ENCODE measurements around the gene RIBC2. TPM values are rescaled to one million over a fixed set of nuclear protein-coding genes. Genes with fewer than 3 reads are reported as not detected.

RIBC2 gene
- total and polyA plus RNA-seq, 10 of the 15 experiments (the other 5 are each of a cell fraction or from before 2014, with no cell fraction given): 0.10 TPM; not detected in 9

DNA sequence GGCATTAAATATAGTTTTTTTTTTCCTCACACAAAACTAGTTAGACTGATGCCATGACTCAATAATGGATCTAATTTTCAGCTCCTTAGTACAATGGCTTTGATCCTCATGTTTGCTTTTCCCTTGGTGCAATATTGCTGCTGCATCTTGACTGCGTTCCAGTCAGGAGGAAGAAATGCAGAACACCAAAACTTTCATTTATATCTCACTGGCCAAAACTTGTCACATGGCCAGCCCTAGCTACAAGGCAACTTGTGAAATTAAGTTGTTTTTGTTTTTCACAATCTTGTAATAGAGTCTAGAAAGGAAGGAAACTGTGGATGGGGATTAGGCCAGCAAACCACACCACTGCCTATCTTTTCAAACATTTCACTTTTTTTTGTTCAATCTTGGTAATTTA, 36.8 kb upstream of the RIBC2 start:
- no TSS peak for BruUV-seq (replicated peaks)
- 84% methylated on average over 1 of the region's 1 CpG for WGBS (ENCODE audit: insufficient coverage, insufficient replicate concordance, low lambda C conversion rate, missing lambda C conversion rate)
- ATAC-seq: no peak
- in situ Hi-C loops (cut with MboI) (no loop called here), intact Hi-C loops (cut with micrococcal nuclease; ENCODE audit: unreplicated experiment) (no loop called here)
- Histone ChIP-seq H3K4me3 (no peak overlapping the region), H3K9ac (ENCODE audit: control insufficient read depth, insufficient read depth, low read length) (no peak overlapping the region), H3K9me3 (replicated peaks; ENCODE audit: control insufficient read depth, insufficient read depth, low read length) (no peaks in the 10 kb centered on the region), H3K36me3 (ENCODE audit: control insufficient read depth in 2 of 2, insufficient read depth in 2 of 2, low read length in 1 of 2) (no peaks in the 10 kb centered on the region), H3K4me1 (ENCODE audit: control insufficient read depth, insufficient read depth, low read length) (no peaks in the 10 kb centered on the region), H2AFZ (ENCODE audit: control insufficient read depth, low read depth, low read length) (no peak overlapping the region), H3K79me2 (ENCODE audit: control insufficient read depth, insufficient read depth, low read length) (no peaks in the 10 kb centered on the region), H3K4me2 (ENCODE audit: control insufficient read depth, insufficient read depth) (no peak overlapping the region), H4K20me1 (ENCODE audit: control insufficient read depth, insufficient read depth) (no peaks in the 10 kb centered on the region), H3K27me3 (replicated peaks in 1 of 2; ENCODE audit: control insufficient read depth in 2 of 2, insufficient read depth in 2 of 2, low read length in 1 of 2) (no peaks in the 10 kb centered on the region), H3K27ac (ENCODE audit: control insufficient read depth, insufficient read depth) (no peak overlapping the region)
- ChIA-PET RAD21 (ENCODE audit: unreplicated experiment) (no interaction called here), POLR2A (no interaction called here), CTCF (no interaction called here), SMC1A (ENCODE audit: uncharacterized antibody, unreplicated experiment) (interaction anchor here (1.9 kb wide), 1 partner anchor 19 kb away, joined by 6 read pairs; no protein-coding TSS in a partner anchor)
- no peak for FAIRE-seq
- DNase-seq (ENCODE audit: low read depth, low spot score): no peak
- TF ChIP-seq ESRRA (IDR thresholded peaks at IDR 0.05; ENCODE audit: low read length): no peak
- no peak for TF ChIP-seq NR2C2 (IDR thresholded peaks at IDR 0.05; ENCODE audit: borderline replicate concordance, control insufficient read depth, insufficient read length, low read depth)
- TF ChIP-seq, protein P1, sequence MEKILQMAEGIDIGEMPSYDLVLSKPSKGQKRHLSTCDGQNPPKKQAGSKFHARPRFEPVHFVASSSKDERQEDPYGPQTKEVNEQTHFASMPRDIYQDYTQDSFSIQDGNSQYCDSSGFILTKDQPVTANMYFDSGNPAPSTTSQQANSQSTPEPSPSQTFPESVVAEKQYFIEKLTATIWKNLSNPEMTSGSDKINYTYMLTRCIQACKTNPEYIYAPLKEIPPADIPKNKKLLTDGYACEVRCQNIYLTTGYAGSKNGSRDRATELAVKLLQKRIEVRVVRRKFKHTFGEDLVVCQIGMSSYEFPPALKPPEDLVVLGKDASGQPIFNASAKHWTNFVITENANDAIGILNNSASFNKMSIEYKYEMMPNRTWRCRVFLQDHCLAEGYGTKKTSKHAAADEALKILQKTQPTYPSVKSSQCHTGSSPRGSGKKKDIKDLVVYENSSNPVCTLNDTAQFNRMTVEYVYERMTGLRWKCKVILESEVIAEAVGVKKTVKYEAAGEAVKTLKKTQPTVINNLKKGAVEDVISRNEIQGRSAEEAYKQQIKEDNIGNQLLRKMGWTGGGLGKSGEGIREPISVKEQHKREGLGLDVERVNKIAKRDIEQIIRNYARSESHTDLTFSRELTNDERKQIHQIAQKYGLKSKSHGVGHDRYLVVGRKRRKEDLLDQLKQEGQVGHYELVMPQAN (conservative IDR thresholded peaks at IDR 0.05): no peak
- TF ChIP-seq, protein P2, sequence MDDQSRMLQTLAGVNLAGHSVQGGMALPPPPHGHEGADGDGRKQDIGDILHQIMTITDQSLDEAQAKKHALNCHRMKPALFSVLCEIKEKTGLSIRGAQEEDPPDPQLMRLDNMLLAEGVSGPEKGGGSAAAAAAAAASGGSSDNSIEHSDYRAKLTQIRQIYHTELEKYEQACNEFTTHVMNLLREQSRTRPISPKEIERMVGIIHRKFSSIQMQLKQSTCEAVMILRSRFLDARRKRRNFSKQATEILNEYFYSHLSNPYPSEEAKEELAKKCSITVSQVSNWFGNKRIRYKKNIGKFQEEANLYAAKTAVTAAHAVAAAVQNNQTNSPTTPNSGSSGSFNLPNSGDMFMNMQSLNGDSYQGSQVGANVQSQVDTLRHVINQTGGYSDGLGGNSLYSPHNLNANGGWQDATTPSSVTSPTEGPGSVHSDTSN (IDR thresholded peaks at IDR 0.05; ENCODE audit: insufficient replicate concordance, low read depth, low read length): no peak
- no peak for TF ChIP-seq JUNB (IDR thresholded peaks at IDR 0.05)
- no peak for TF ChIP-seq NFIC (IDR thresholded peaks at IDR 0.05; ENCODE audit: low read depth, low read length)
- no peak for TF ChIP-seq ZNF384 (IDR thresholded peaks at IDR 0.05; ENCODE audit: borderline replicate concordance, low read depth, low read length)
- no peak for TF ChIP-seq RFX5 (IDR thresholded peaks at IDR 0.05; ENCODE audit: low read depth, low read length)
- no peak for TF ChIP-seq TCF7 (IDR thresholded peaks at IDR 0.05; ENCODE audit: borderline replicate concordance)
- TF ChIP-seq, protein P3, sequence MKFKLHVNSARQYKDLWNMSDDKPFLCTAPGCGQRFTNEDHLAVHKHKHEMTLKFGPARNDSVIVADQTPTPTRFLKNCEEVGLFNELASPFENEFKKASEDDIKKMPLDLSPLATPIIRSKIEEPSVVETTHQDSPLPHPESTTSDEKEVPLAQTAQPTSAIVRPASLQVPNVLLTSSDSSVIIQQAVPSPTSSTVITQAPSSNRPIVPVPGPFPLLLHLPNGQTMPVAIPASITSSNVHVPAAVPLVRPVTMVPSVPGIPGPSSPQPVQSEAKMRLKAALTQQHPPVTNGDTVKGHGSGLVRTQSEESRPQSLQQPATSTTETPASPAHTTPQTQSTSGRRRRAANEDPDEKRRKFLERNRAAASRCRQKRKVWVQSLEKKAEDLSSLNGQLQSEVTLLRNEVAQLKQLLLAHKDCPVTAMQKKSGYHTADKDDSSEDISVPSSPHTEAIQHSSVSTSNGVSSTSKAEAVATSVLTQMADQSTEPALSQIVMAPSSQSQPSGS (IDR thresholded peaks at IDR 0.05; ENCODE audit: low read length): no peak
- no peak for TF ChIP-seq RBBP5 (conservative IDR thresholded peaks at IDR 0.05)
- TF ChIP-seq, protein P4, sequence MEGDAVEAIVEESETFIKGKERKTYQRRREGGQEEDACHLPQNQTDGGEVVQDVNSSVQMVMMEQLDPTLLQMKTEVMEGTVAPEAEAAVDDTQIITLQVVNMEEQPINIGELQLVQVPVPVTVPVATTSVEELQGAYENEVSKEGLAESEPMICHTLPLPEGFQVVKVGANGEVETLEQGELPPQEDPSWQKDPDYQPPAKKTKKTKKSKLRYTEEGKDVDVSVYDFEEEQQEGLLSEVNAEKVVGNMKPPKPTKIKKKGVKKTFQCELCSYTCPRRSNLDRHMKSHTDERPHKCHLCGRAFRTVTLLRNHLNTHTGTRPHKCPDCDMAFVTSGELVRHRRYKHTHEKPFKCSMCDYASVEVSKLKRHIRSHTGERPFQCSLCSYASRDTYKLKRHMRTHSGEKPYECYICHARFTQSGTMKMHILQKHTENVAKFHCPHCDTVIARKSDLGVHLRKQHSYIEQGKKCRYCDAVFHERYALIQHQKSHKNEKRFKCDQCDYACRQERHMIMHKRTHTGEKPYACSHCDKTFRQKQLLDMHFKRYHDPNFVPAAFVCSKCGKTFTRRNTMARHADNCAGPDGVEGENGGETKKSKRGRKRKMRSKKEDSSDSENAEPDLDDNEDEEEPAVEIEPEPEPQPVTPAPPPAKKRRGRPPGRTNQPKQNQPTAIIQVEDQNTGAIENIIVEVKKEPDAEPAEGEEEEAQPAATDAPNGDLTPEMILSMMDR (IDR thresholded peaks at IDR 0.05 in 2 of 3, conservative IDR thresholded peaks at IDR 0.05 in 1 of 3; ENCODE audit: control insufficient read depth in 2 of 3, extremely low read depth in 1 of 3, insufficient read depth in 1 of 3, low read depth in 3 of 3, low read length in 3 of 3): no peak
- TF ChIP-seq NR2F1 (conservative IDR thresholded peaks at IDR 0.05): no peak
- no peak for TF ChIP-seq IKZF2 (IDR thresholded peaks at IDR 0.05)
- no peak for TF ChIP-seq POLR2A (IDR thresholded peaks at IDR 0.05; ENCODE audit: low read depth, low read length)
- TF ChIP-seq RB1 (IDR thresholded peaks at IDR 0.05; ENCODE audit: borderline replicate concordance): no peak
- TF ChIP-seq ZNF622 (IDR thresholded peaks at IDR 0.05): no peak
- TF ChIP-seq ZSCAN29 (IDR thresholded peaks at IDR 0.05): no peak
- no peak for TF ChIP-seq BHLHE40 (IDR thresholded peaks at IDR 0.05; ENCODE audit: borderline replicate concordance in 1 of 2, low read depth in 2 of 2, low read length in 1 of 2)
